GM10847 (cell line): ENCODE measurements around the gene LRMDA.

ENCODE experiments used
- POLR2A ChIP-seq: IDR thresholded peaks from 2 replicates; pipeline ENCODE4 v1.6.1; 2011; ENCODE audit not compliant: insufficient read length; ENCODE audit errors: extremely low read depth

The LRMDA gene

GRCh38 chr10:76305930-76306615 lies 874.6 kb downstream of the LRMDA start:
- TF ChIP-seq POLR2A, result no peak

DNA sequence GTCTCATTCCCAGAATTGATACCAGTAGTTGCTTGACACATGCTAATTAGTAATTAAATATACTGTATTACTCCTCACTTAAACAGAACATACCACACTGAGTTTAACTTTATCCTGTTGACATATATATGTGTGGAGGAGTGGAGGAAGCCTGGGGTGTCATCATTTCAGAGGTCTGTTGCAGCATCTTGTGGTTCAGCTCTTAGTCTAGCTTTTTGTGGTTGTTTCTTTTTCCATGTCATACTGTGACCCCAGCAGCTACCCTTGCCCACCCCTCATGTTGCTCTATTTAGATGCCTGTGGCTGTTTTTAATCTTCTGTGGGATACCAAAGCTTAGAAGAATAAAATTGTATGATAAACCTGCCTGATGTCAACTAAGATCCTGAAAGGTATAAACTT lies 875.4 kb downstream of the LRMDA start:
- no peak for TF ChIP-seq POLR2A

- TF ChIP-seq POLR2A, result no peak
These were observed 877.6 kb downstream of the LRMDA start for GRCh38 chr10:76309070-76309469.

- TF ChIP-seq POLR2A, result no peak
These were observed 878.5 kb downstream of the LRMDA start for GRCh38 chr10:76309741-76310587.

GRCh38 chr10:76310588-76311080 lies 879.2 kb downstream of the LRMDA start:
- TF ChIP-seq POLR2A, result no peak

DNA sequence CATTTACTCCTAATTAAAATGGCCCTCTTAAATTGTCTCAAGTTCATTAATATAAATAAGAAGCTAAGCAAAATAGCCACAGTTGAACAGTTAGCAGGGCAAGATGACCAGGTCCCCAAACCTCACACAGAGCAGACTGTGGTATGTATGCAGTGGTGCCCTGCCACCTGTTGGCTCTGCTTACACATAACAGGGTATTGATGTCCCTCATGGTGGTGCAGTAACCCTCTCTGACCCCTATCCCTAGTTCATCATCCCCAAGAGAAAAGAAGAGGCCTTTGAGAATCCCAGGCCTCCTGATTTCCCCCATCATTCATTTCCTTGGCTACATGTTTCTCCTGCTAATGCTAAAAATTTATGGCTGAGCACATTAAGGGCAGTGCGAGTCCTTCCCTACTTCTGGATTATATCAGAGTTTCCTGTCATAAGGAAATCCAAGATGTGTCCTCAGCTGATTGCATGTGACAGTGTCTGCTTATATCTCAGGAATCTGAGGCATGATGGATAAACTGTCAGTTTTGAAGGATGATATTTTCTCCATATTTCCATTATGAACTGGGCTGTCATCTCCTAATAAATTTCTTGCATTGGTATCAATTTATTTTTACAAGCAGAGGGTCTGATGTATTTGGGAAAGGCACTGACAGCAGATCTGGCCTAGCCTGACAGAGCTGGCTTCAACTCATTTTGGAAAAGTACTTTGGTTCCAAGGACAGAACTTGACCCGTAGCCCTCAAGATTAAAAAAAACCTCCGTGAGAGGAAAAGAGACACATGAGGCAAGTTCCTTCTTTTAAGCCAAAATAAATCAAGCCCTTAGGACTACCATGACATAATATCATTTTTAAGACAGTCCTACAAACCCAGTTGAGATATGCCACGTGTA lies 880.6 kb downstream of the LRMDA start:
- no peak for TF ChIP-seq POLR2A

DNA sequence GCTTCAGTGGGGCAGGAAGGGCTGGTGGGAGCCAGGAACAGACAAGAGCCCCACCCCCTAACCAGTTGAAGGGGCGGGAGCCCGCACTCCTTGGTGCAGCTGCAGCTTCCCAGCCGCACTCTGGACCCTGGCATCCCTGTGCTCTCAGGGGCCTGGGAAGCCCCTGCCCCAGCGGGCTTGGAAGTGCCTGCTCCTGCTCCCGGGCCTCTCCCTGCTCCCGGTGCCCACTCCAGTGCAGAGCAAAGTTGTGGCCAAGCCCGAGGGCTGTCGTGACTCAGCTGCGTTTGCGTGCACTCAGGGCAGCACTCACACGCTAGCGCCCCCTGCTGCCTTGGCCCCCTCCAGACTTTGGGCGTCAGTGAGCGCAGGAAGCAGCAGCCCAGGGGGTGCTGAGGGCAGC lies 883.8 kb downstream of the LRMDA start:
- no peak for TF ChIP-seq POLR2A

GRCh38 chr10:76316234-76316633 lies 884.8 kb downstream of the LRMDA start:
- TF ChIP-seq POLR2A, result no peak

GRCh38 chr10:76317078-76317477 lies 885.7 kb downstream of the LRMDA start:
- TF ChIP-seq POLR2A, result no peak

DNA sequence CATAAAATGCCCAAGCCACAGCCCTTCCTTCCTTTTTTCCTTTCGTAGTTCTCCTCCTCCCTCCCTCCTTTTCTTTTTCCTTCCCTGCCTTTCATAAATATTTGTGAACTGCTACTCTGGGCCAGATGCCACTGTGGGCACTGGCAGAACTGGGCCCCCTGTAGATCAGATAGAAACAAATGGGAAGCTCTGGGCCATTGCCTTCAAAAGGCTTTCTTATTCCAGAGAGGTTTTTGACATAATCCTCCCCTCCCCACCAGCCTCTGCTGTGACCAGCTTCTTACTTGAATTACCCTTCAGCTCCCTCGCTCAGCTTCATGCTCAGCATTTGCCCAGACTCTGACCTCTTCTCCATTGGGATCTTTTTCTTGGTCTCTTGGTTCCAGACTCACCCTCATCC lies 886.8 kb downstream of the LRMDA start:
- no peak for TF ChIP-seq POLR2A

GRCh38 chr10:76319661-76320060 lies 888.2 kb downstream of the LRMDA start:
- no peak for TF ChIP-seq POLR2A

GRCh38 chr10:76324283-76324682 lies 892.9 kb downstream of the LRMDA start:
- TF ChIP-seq POLR2A, result no peak

- no peak for TF ChIP-seq POLR2A
These were observed 896.0 kb downstream of the LRMDA start for GRCh38 chr10:76327441-76327840.

DNA sequence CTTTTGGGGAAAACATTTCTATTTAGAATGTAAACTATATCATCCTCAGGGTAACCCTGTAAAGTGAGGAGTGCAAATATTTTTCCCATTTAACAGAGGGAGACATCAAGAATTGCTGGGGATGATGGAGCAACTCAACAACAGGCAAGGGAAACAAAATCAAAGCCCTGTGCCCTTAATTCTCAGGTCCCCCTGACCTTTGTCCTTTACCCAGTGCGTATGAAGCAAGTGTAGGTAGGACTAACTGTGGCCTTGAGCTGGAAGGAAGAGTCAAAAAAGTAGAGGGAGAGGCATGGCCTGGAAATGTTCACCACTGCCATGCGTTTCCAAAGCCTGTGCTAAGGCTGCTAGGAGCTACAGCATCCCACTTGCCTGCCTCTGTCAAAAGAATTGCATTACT lies 896.9 kb downstream of the LRMDA start:
- no peak for TF ChIP-seq POLR2A

DNA sequence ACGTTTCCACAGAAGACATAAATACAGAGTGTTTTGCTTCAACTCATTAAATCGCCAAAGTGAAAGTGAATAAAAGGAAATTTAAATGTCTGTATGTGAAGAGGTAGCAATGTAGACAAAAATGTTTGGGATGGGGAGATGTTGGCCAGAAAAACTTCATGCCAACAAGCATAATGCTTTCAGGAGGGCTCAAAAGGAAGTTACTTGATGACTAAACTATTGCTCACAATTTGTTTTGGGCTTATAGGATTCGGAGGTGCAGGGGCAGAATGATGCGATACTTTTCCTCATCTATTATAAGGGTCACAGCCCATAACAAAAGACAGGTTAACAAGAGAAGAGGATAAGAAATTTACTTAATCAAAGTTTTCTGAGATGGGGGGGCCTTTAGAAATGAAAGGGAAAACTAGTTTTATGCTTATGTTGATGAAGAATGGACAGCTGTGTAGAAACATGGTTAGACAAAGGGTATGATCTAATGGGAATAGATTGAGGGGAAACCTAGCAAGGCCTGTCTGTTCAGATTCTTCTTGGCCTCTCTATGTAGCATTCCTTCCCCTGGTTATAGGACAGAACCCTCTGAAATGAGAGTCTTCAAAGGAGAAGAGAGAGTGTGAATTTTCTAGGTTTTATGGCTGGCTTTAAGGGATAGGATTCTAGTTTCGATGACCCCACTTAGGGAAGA lies 898.6 kb downstream of the LRMDA start:
- TF ChIP-seq POLR2A, result no peak
